SK-N-MC (cell line): Measurements from ENCODE around the gene MIOX.

ENCODE experiments used
- DNase-seq: peaks from one replicate; pipeline ENCODE4 v3.0.0-alpha.2; 2011; ENCODE audit warnings: low read depth, low spot score
- H3K27ac ChIP-seq: fragments of 200-600 bp; sonication (generic); 2 replicates; pipeline ENCODE4 v1.5.1; 2016; ENCODE audit warnings: mixed run types
- H3K36me3 ChIP-seq: fragments of 200-600 bp; sonication (generic); 2 replicates; pipeline ENCODE4 v1.6.1; 2017; ENCODE audit warnings: antibody characterized with exemption, low read length, mixed read lengths; ENCODE audit not compliant: insufficient read depth
- H3K4me3 ChIP-seq: fragments of 200-600 bp; sonication (generic); 2 replicates; pipeline ENCODE4 v1.5.1; 2016
- H3K9ac ChIP-seq: fragments of 200-600 bp; sonication (generic); 2 replicates; pipeline ENCODE4 v1.8.0; 2017; ENCODE audit warnings: mixed run types, mixed read lengths; ENCODE audit not compliant: insufficient read length
- H3K9me3 ChIP-seq: fragments of 200-600 bp; sonication (generic); 2 replicates; pipeline ENCODE4 v1.6.1; 2017; ENCODE audit warnings: low read depth, mild to moderate bottlenecking, antibody characterized with exemption, low read length, moderate library complexity, mixed read lengths
- EZH2 ChIP-seq: fragments of 200-600 bp; sonication (generic); IDR thresholded peaks from one replicate; pipeline ENCODE4 v1.6.1; 2017; ENCODE audit warnings: antibody characterized with exemption
- FOXP2 ChIP-seq: optimal IDR thresholded peaks from 2 replicates; pipeline ENCODE3; 2011; ENCODE audit warnings: mild to moderate bottlenecking, moderate library complexity; ENCODE audit not compliant: insufficient read depth; ENCODE audit errors: extremely low read length, control extremely low read depth
- POLR2AphosphoS5 ChIP-seq: IDR thresholded peaks from 2 replicates; pipeline ENCODE4 v1.6.1; 2012; ENCODE audit warnings: mild to moderate bottlenecking, low read depth, low read length, borderline replicate concordance

Gene MIOX

DNA sequence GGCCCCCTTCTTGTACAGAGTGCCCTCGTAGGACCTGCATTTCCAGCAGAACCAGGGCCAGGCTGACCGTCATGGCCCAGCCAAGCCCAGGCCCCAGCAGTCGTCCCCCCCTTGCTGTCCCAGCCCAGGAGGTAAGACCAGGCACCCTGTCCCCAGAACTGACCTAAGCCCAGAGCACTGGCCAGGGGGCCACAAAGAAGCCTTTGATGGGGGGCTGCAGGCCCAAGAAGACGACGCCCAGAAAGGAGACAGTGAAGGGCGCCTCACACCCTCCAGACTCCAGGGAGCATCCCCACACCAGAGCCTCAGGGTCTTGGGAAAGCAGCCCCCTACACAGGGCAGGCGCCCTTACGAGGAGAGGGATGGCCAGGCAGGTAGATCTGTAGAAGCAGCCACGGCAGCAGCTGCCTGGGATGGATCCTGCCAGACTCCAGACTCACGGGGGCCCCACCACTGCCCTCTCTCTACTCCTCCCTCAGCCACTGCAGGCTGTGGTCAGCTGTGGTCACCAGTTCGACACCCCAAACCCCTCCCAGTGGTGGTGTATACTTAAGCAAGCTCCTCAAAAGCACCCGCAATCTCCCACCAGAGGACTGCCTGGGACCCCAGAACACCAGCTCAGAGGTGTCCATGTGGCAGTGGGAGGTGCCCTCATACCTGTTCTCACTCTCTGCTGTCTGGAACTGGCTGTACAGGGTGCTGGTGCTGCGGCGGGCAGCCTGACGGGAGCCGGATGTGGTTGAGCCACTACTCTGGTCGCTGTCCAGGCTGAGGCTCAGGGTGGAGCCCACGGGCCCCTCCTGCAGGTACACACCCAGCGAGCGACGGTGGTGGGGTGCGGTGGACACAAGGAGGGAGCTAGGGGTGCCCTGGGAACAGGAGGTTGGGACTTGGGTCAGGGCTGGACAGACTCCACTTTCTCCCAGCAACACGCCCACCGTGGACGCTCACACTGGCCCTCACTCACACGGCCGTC, 38.8 kb upstream of the MIOX start:
- TF ChIP-seq POLR2AphosphoS5 (no peak; the same call in 1 of the 2 replicates), FOXP2 (no peak), EZH2 (no peak)
- Histone ChIP-seq H3K27ac (no peak overlapping the region), H3K9me3 (no peaks in the 10 kb centered on the region), H3K36me3 (peaks cover 30% of the 10 kb centered on the region; the same call in 1 of the 2 replicates), H3K4me3 (no peak overlapping the region), H3K9ac (no peak overlapping the region)
- DNase-seq: no peak

DNA sequence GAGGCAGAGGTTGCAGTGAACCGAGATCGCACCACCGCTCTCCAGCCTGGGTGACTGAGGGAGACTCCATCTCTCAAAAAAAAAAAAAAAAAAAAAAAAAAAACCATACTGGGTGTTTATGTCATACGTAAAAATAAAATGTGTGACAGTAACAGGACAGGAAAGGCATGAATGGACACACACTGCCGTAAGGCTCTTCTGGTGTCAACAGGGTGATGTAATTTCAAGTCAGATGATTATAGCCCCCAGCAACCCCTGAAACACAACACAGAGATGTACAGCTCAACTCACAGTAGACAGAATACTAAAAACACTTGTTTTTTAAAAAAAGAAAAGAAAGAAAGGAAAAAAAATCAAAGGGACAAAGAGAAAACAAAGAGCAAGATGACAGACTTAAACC, 34.0 kb upstream of the MIOX start:
- TF ChIP-seq POLR2AphosphoS5 (no peak), EZH2 (no peak), FOXP2 (no peak)
- Histone ChIP-seq H3K36me3 (peaks cover 34% of the 10 kb centered on the region), H3K9ac (no peak overlapping the region), H3K27ac (peak overlapping the region; percentile 5; the same call in 1 of the 2 replicates), H3K9me3 (no peaks in the 10 kb centered on the region), H3K4me3 (no peak overlapping the region)
- no peak for DNase-seq

DNA sequence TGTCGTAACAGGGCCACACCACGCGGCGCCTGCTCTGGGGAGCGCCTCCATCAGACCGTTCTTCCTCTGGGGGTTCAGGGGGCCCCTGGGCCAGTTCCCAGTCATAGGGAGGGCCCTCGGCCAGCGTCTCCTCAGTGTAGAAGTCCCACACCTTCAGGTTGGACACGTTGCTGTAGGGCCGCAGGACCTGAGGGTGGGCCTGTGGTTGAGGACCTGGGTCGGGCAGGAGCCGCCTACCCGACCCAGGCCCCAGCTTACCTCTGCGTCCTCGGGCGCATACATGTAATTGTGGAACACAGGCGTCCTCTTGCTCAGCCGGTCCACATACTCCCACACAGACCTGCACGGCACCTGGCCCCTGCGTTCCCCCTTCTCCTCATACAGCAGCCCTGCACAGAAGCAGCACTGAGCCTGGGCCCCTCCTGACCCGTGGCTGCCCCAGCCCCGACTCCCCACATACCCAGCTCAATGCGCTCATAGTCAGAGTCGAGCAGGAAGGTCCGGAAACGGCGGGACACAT, 32.0 kb upstream of the MIOX start:
- H3K27ac ChIP-seq: no peak overlapping the region
- H3K9me3 ChIP-seq: no peaks in the 10 kb centered on the region
- H3K4me3 ChIP-seq: no peak overlapping the region
- DNase-seq: no peak
- H3K36me3 ChIP-seq: peaks cover 29% of the 10 kb centered on the region
- TF ChIP-seq POLR2AphosphoS5: no peak
- TF ChIP-seq EZH2: no peak
- TF ChIP-seq FOXP2: no peak
- no peak overlapping the region for H3K9ac ChIP-seq

DNA sequence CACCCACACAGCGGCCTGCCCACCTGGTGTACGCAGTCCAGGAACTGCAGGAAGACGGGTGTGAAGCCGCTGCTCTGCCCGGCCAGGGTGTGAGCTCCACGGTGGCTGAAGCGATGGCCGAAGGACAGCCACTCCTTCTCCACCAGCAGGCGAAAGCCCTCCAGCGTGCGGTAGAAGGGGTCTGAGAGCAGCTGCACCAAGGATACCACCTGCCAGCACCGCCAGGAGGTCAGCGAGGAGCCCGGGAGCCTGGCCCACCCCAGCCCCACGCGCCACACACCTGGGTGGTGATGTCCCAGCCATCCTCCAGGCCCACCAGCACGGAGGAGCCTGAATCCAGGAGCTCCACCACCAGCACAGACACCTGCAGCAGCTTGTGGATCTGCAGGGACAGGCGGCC, 31.5 kb upstream of the MIOX start:
- Histone ChIP-seq H3K9ac (no peak overlapping the region), H3K4me3 (no peak overlapping the region), H3K36me3 (peaks cover 31% of the 10 kb centered on the region), H3K9me3 (no peaks in the 10 kb centered on the region), H3K27ac (no peak overlapping the region)
- no peak for DNase-seq
- TF ChIP-seq EZH2 (no peak), POLR2AphosphoS5 (no peak), FOXP2 (no peak)

DNA sequence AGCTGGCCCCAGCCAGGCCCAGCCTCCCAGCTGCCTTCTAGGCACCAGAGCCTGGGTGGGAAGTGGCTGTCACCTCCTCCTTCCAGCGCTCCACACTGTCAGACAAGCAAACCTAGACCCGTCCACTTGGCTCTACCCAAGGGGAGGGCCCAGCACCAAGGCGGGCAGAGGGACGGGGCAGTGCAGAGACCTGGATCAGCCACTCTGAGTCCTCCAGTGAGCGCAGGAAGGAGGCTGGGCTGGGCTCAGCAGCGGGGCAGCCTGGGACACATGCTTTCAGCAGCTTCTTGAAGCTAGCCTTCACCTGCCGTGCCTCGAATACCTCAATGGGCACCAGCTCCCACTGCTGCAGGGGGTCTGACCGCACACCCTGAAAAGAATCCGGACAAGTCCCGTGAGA, 30.6 kb upstream of the MIOX start:
- no peak for TF ChIP-seq POLR2AphosphoS5
- TF ChIP-seq FOXP2: no peak
- TF ChIP-seq EZH2: no peak
- no peak overlapping the region for H3K27ac ChIP-seq
- no peak for DNase-seq
- H3K9me3 ChIP-seq: no peaks in the 10 kb centered on the region
- H3K4me3 ChIP-seq: no peak overlapping the region
- peaks cover 35% of the 10 kb centered on the region for H3K36me3 ChIP-seq
- no peak overlapping the region for H3K9ac ChIP-seq

DNA sequence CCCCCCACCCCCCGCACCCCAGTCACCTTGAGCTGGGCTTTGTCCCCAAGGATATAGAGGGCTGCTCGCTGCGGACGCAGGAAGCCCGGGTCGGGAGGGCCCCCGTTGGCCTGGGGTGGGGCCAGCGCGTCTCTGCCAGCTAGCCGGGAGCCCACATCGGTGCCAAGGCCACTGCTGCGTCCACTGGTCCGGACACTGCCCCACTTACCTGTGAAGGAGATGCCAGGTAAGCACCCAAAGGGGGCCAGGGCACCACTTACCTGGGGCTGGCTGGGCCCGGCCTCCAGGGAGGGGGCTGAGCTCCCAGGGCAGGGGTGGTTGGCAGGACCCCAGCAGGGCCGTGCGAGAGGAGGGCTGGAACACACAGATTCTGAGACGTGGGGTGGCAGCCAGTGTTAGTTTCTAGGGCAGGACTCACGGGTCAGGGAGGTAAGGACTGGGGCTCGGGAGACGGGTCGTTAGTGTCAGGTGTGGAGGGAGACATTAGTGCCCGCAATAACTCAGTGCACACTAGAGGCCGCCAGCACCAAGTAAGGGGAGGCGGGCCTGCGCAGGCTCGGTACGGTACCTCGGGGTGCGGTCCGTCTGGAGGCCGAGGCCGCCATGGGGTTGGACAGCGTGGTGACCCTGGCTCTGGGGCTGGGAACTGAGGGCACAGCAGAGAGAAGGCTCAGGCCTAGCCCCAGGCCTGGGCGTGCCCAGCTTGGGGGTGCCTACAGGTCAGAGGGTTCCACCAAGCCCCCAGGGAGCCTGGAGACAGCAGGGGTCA, 30.0 kb upstream of the MIOX start:
- no peak for DNase-seq
- Histone ChIP-seq H3K9me3 (no peaks in the 10 kb centered on the region), H3K27ac (no peak overlapping the region), H3K9ac (no peak overlapping the region), H3K4me3 (no peak overlapping the region), H3K36me3 (peaks cover 39% of the 10 kb centered on the region)
- no peak for TF ChIP-seq EZH2
- no peak for TF ChIP-seq POLR2AphosphoS5
- TF ChIP-seq FOXP2: no peak

DNA sequence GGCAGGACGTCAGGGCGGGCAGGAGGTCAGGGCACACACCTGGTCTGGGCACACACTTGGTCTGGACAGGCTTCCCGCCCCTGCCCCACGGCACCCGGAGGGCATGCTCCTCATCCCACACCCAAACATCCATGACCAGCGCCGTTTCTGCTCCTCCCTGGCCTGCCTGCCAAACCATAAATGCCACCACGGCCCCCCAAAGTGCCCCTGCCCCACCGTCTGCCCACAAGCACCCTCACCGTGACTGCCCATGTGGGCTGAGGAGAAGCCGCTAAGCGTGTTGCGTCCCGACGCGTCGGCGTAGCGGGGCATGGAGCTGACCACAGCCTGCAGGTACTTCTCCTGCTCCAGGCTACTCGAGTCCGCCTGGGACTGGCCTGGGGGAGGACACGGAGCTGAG, 27.6 kb upstream of the MIOX start:
- Histone ChIP-seq H3K9ac (no peak overlapping the region), H3K9me3 (no peaks in the 10 kb centered on the region), H3K36me3 (peaks cover 45% of the 10 kb centered on the region), H3K4me3 (no peak overlapping the region), H3K27ac (no peak overlapping the region)
- no peak for TF ChIP-seq EZH2
- no peak for TF ChIP-seq POLR2AphosphoS5
- no peak for TF ChIP-seq FOXP2
- no peak for DNase-seq
